Endothelial cell (in vitro differentiated cells): ENCODE results near the gene PSMA2. TPM values are rescaled to one million over a fixed set of nuclear protein-coding genes. Genes with fewer than 3 reads are reported as not detected.

ENCODE experiments used
- DNase-seq: peaks from one replicate; pipeline ENCODE4 v3.0.0; 2021; ENCODE audit warnings: low spot score
- H3K27ac Mint-ChIP-seq: one replicate; pipeline ENCODE4 v1.8.0; 2021; ENCODE audit warnings: mixed read lengths, inconsistent platforms; ENCODE audit not compliant: unreplicated experiment
- H3K27me3 Mint-ChIP-seq: one replicate; pipeline ENCODE4 v1.8.0; 2021; ENCODE audit warnings: mild to moderate bottlenecking, moderate library complexity, mixed read lengths, inconsistent platforms; ENCODE audit not compliant: unreplicated experiment
- H3K36me3 Mint-ChIP-seq: one replicate; pipeline ENCODE4 v1.8.0; 2021; ENCODE audit warnings: mild to moderate bottlenecking, low read depth, mixed read lengths, inconsistent platforms; ENCODE audit not compliant: unreplicated experiment
- H3K4me1 Mint-ChIP-seq: one replicate; pipeline ENCODE4 v1.8.0; 2021; ENCODE audit warnings: mild to moderate bottlenecking, mixed read lengths, inconsistent platforms; ENCODE audit not compliant: unreplicated experiment
- H3K4me3 Mint-ChIP-seq: one replicate; pipeline ENCODE4 v1.8.0; 2021; ENCODE audit warnings: mild to moderate bottlenecking, mixed read lengths, inconsistent platforms; ENCODE audit not compliant: unreplicated experiment
- H3K9me3 Mint-ChIP-seq: one replicate; pipeline ENCODE4 v1.8.0; 2021; ENCODE audit warnings: mixed read lengths, inconsistent platforms; ENCODE audit not compliant: unreplicated experiment
- CTCF ChIP-seq: fragments of 200-600 bp; sonication (generic); IDR thresholded peaks from one replicate; pipeline ENCODE4 v1.5.0; 2021; ENCODE audit warnings: antibody characterized with exemption; ENCODE audit not compliant: unreplicated experiment
- total RNA-seq: library from RNA; stranded (reverse); fragmentation: NEBNext Ultra II Directional; extraction: Animal tissue kit (Norgen Biotek cat#: 25700); gene quantifications from one replicate; pipeline ENCODE4 v1.2.1, GENCODE V29; 2021; ENCODE audit not compliant: unreplicated experiment

Gene PSMA2
- total RNA-seq, 1 donor from 2014 or later = 103 TPM

DNA sequence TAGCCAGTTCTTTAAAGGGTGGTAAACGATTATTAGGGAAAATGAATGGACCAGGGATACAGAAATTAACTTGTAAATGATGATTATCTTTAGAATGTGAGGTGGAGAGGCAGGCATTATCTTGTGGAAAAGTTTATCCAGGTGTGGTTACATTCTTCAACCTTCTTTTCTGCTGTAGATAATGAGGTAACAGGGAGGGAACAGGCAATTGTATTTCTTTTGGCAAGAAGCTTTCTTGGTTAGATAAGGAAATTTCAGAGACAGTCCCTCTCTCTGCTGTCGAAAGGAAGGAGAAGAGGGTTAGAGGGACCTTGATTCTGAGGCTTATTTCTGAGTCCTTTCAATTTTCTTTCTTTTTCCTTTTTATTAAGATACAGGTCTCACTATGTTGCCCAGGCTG, 32.3 kb upstream of the PSMA2 start:
- Mint-ChIP-seq H3K27ac (no peak overlapping the region), H3K27me3 (peaks cover 3% of the 10 kb centered on the region), H3K9me3 (no peaks in the 10 kb centered on the region), H3K4me1 (no peaks in the 10 kb centered on the region), H3K36me3 (no peaks in the 10 kb centered on the region), H3K4me3 (no peak overlapping the region)
- DNase-seq = no peak
- no peak for TF ChIP-seq CTCF

GRCh38 chr7:42961170-42961569, 29.2 kb upstream of the PSMA2 start:
- no peaks in the 10 kb centered on the region for H3K4me1 Mint-ChIP-seq
- no peak overlapping the region for H3K27ac Mint-ChIP-seq
- no peaks in the 10 kb centered on the region for H3K9me3 Mint-ChIP-seq
- TF ChIP-seq CTCF = no peak
- DNase-seq = no peak
- H3K36me3 Mint-ChIP-seq = no peaks in the 10 kb centered on the region
- no peak overlapping the region for H3K4me3 Mint-ChIP-seq
- no peaks in the 10 kb centered on the region for H3K27me3 Mint-ChIP-seq

- H3K27me3 Mint-ChIP-seq = no peaks in the 10 kb centered on the region
- DNase-seq = no peak
Observed at GRCh38 chr7:42960762-42961161, 28.8 kb upstream of the PSMA2 start.

GRCh38 chr7:42959549-42959948, 27.6 kb upstream of the PSMA2 start:
- no peak overlapping the region for H3K4me3 Mint-ChIP-seq
- H3K4me1 Mint-ChIP-seq = no peaks in the 10 kb centered on the region
- TF ChIP-seq CTCF = no peak
- no peak overlapping the region for H3K27ac Mint-ChIP-seq
- H3K36me3 Mint-ChIP-seq = no peaks in the 10 kb centered on the region
- no peaks in the 10 kb centered on the region for H3K27me3 Mint-ChIP-seq
- H3K9me3 Mint-ChIP-seq = no peaks in the 10 kb centered on the region
- no peak for DNase-seq

More at GRCh38 chr7:42960762-42961161, 28.8 kb upstream of the PSMA2 start:
- no peaks in the 10 kb centered on the region for H3K9me3 Mint-ChIP-seq
- H3K4me1 Mint-ChIP-seq = no peaks in the 10 kb centered on the region
- H3K4me3 Mint-ChIP-seq = no peak overlapping the region
- TF ChIP-seq CTCF = no peak
- H3K36me3 Mint-ChIP-seq = no peaks in the 10 kb centered on the region
- no peak overlapping the region for H3K27ac Mint-ChIP-seq

DNA sequence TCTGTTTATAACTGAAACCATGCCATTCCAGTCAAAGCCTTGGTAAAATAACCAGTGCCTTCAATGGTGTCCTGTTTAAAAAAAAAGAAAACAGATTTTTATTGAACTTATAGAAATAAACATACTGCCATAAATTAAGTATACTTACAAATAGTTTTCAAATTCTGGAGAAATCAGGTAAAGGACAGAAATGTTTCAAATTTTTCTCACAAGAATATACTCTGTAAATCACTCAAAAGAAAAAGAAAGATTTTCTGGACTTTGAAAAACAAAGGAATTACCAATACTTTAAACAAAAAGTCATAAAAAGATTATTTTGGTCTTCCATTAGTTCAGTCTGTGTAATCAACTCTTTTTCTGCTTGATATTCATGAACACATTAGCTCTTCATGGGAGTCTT, 24.1 kb upstream of the PSMA2 start:
- TF ChIP-seq CTCF = no peak
- no peak for DNase-seq
- Mint-ChIP-seq H3K4me3 (no peak overlapping the region), H3K27ac (no peak overlapping the region), H3K36me3 (no peaks in the 10 kb centered on the region), H3K4me1 (no peaks in the 10 kb centered on the region), H3K27me3 (no peaks in the 10 kb centered on the region), H3K9me3 (no peaks in the 10 kb centered on the region)
